Osteocyte (in vitro differentiated cells): ENCODE results near the gene BEAN1. TPM values are rescaled to one million over a fixed set of nuclear protein-coding genes. Genes with fewer than 3 reads are reported as not detected.
A peak's percentile ranks its signal among the peaks of the same experiment; 100 is the strongest.

Experiments used
- DNase-seq: peaks from one replicate; pipeline ENCODE4 v3.0.0; 2021; ENCODE audit warnings: mixed read lengths; ENCODE audit not compliant: unreplicated experiment; ENCODE audit errors: extremely low spot score
- H3K27ac Mint-ChIP-seq: one replicate; pipeline ENCODE4 v1.8.0; 2021; ENCODE audit warnings: mild to moderate bottlenecking, mixed read lengths; ENCODE audit not compliant: unreplicated experiment
- H3K27me3 Mint-ChIP-seq: one replicate; pipeline ENCODE4 v1.8.0; 2021; ENCODE audit warnings: mixed read lengths; ENCODE audit not compliant: unreplicated experiment
- H3K36me3 Mint-ChIP-seq: one replicate; pipeline ENCODE4 v1.8.0; 2021; ENCODE audit warnings: mixed read lengths; ENCODE audit not compliant: unreplicated experiment
- H3K4me1 Mint-ChIP-seq: one replicate; pipeline ENCODE4 v1.8.0; 2021; ENCODE audit warnings: mixed read lengths; ENCODE audit not compliant: unreplicated experiment
- H3K4me3 Mint-ChIP-seq: one replicate; pipeline ENCODE4 v1.8.0; 2021; ENCODE audit warnings: mild to moderate bottlenecking, moderate library complexity, mixed read lengths; ENCODE audit not compliant: unreplicated experiment
- H3K9me3 Mint-ChIP-seq: one replicate; pipeline ENCODE4 v1.8.0; 2021; ENCODE audit warnings: mixed read lengths; ENCODE audit not compliant: unreplicated experiment
- CTCF ChIP-seq: fragments of 200-600 bp; sonication (generic); IDR thresholded peaks from 2 replicates; pipeline ENCODE4 v1.5.0; 2021; ENCODE audit warnings: antibody characterized with exemption, mild to moderate bottlenecking, moderate library complexity
- total RNA-seq: library from RNA; stranded (reverse); gene quantifications from 2 replicates; pipeline ENCODE4 v1.2.1, GENCODE V29; 2021

The BEAN1 gene
- total RNA-seq, 1 donor from 2014 or later = 0.97 TPM

GRCh38 chr16:66381585-66382170, 45.4 kb upstream of the BEAN1 start:
- DNase-seq = no peak
- Mint-ChIP-seq H3K27me3 (no peaks in the 10 kb centered on the region), H3K36me3 (no peaks in the 10 kb centered on the region), H3K4me1 (peaks cover 21% of the 10 kb centered on the region), H3K9me3 (no peaks in the 10 kb centered on the region), H3K27ac (no peak overlapping the region), H3K4me3 (no peak overlapping the region)
- TF ChIP-seq CTCF = no peak

- no peaks in the 10 kb centered on the region for H3K9me3 Mint-ChIP-seq
- DNase-seq = no peak
- no peaks in the 10 kb centered on the region for H3K36me3 Mint-ChIP-seq
- no peaks in the 10 kb centered on the region for H3K27me3 Mint-ChIP-seq
- H3K4me1 Mint-ChIP-seq = peaks cover 21% of the 10 kb centered on the region
- H3K4me3 Mint-ChIP-seq = no peak overlapping the region
- H3K27ac Mint-ChIP-seq = peak overlapping the region; percentile 47
- no peak for TF ChIP-seq CTCF
Observed at GRCh38 chr16:66382171-66382965, 44.7 kb upstream of the BEAN1 start.

- DNase-seq = no peak
- H3K9me3 Mint-ChIP-seq = no peaks in the 10 kb centered on the region
- peak overlapping the region; percentile 50 for H3K27ac Mint-ChIP-seq
Observed at GRCh38 chr16:66382966-66383299, 44.2 kb upstream of the BEAN1 start.

GRCh38 chr16:66383551-66383950, 43.5 kb upstream of the BEAN1 start:
- H3K4me1 Mint-ChIP-seq = peaks cover 21% of the 10 kb centered on the region
- no peaks in the 10 kb centered on the region for H3K36me3 Mint-ChIP-seq
- no peaks in the 10 kb centered on the region for H3K9me3 Mint-ChIP-seq
- TF ChIP-seq CTCF = no peak
- no peak overlapping the region for H3K4me3 Mint-ChIP-seq
- peak overlapping the region; percentile 50 for H3K27ac Mint-ChIP-seq
- H3K27me3 Mint-ChIP-seq = no peaks in the 10 kb centered on the region
- no peak for DNase-seq

More at GRCh38 chr16:66382966-66383299, 44.2 kb upstream of the BEAN1 start:
- TF ChIP-seq CTCF = no peak
- no peaks in the 10 kb centered on the region for H3K36me3 Mint-ChIP-seq
- H3K27me3 Mint-ChIP-seq = no peaks in the 10 kb centered on the region
- H3K4me3 Mint-ChIP-seq = no peak overlapping the region
- peaks cover 21% of the 10 kb centered on the region for H3K4me1 Mint-ChIP-seq

GRCh38 chr16:66385415-66385814, 41.7 kb upstream of the BEAN1 start:
- no peaks in the 10 kb centered on the region for H3K36me3 Mint-ChIP-seq
- no peaks in the 10 kb centered on the region for H3K27me3 Mint-ChIP-seq
- H3K27ac Mint-ChIP-seq = no peak overlapping the region

More at GRCh38 chr16:66385415-66385814, 41.7 kb upstream of the BEAN1 start:
- DNase-seq = no peak
- TF ChIP-seq CTCF = no peak
- peaks cover 21% of the 10 kb centered on the region for H3K4me1 Mint-ChIP-seq
- no peaks in the 10 kb centered on the region for H3K9me3 Mint-ChIP-seq
- no peak overlapping the region for H3K4me3 Mint-ChIP-seq
